Stimulated activated naive CD4-positive, alpha-beta T cell treated with Interleukin-2 at 50 U/mL for 16 hours (primary cell): ENCODE measurements around the gene CD99.
"Not testable (repeated sequence)": the region's sequence is repeated elsewhere in the genome, so short reads cannot be mapped to it uniquely, and the experiment has no call there.

Source experiments
- DNase-seq: peaks from one replicate; lab custom pipeline; 2025; lab: John Stamatoyannopoulos, UW

The CD99 gene

DNA sequence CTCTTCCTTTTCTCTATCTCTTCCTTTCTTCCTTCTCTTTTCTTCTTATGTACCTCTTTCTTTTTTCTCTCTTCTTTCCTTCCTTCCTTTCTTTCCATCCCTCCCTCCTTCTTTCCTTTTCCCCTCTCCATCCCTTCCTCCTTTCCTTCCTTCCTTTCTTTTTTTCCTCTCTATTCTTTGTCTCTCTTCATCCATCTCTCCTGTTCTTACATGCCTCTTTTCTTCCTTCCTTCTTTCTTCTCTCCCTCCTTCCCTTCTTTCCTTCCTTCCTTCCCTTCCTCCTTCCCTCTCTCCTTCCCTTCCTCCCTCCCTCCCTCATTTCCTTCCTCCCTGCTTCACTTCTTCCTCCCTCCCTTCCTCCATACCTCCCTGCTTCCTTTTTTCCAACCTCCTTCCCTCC lies 41.6 kb downstream of the CD99 start:
- no peak for DNase-seq

- no peak for DNase-seq
These were observed 42.2 kb downstream of the CD99 start for GRCh38 chrX:2733286-2733685.

DNA sequence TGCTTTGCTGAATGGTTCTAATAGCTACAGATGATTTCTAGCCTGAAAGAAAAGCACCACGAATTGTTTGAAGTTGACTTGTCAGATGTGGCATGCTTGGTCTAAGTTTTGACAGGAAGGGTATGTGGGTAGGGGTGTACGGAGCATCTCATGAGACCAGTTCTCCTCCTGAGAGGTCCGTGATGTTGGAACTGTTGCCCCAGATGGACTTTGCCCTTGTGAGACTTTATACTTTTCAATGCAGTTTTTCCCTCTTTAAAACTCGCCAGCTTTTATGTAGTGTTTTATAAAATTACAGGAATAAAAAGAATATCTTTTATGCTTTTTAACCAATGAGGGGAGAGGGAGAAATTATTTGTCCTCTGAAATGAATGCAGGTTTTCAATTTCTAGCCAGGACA lies 44.2 kb downstream of the CD99 start:
- DNase-seq = no peak

DNA sequence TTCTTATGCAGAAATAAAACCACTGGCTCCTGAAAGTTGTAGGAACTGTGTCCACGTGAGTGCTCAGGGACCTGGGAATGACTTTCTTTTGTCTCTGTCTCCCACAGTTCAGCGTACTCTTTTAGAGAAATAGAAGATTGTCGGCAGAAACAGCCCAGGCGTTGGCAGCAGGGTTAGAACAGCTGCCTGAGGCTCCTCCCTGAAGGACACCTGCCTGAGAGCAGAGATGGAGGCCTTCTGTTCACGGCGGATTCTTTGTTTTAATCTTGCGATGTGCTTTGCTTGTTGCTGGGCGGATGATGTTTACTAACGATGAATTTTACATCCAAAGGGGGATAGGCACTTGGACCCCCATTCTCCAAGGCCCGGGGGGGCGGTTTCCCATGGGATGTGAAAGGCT lies 49.6 kb downstream of the CD99 start:
- no peak for DNase-seq

- DNase-seq = no peak
These were observed 50.3 kb downstream of the CD99 start for GRCh38 chrX:2741386-2741785.

GRCh38 chrX:2746250-2746649 lies 55.2 kb downstream of the CD99 start:
- not testable (repeated sequence) for DNase-seq

DNA sequence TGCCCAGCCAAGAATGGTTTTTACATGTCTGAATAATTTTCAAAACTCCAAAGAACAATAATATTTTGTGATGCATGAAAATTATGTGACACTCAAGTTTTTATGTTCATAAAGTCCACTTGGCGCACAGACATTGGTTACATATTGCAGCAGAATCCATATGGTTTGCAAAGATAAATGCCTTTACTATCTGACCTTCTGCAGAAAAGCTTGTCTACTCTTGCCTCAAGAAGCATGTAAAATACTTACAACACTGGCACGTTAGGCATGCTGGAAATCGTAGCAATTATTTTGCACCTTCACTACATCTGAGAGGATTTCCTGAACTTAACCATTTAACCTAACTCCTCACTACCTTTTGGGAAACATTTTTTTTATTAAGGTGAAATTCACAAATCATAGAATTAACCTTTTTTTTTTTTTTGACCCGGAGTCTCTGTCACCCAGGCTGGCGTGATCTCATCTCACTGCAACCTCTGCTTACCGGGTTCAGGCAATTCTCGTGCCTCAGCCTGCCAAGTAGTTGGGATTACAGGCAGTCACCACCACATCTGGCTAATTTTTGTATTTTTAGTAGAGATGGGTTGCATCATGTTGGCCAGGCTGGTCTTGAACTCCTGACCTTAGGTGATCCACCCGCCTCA lies 57.2 kb downstream of the CD99 start:
- no peak for DNase-seq

DNA sequence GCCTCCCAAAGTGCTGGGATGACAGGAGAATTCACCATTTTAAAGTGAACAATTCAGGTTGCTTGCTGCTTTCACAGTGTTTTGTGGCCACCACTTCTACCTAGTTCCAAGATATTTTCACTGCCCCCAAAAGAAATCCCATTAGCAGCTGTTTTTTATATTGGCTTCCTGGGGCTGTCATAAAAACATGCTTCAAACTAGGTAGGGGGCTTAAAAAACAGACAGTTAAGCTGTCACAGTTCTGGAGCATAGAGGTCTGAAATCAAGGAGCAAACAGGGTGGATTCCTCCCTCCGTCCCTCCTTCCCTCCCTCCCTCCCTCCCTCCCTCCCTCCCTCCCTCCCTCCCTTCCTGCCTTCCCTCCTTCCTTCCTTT lies 57.7 kb downstream of the CD99 start:
- DNase-seq = no peak

GRCh38 chrX:2751291-2751690 lies 60.2 kb downstream of the CD99 start:
- no peak for DNase-seq

DNA sequence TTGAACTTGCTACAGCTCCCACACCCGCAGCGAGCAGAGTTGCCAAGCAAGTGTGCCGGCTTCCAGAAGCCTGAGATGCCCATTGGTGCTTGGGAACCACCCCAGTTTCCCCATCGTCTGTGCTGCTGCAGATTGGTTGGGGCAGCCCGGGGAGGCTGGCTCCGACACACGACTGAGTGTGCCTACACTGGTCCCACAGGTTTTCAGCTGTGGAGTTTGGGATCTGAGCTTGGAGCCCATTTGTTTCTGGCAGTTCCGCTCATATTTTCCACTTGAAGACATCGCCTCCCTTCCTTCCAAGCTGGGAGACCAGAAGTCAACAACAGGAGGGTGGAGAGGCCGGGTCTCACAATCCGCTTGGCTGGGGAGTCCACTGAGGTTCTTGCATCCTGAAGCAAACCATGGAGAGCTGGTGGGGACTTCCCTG lies 60.8 kb downstream of the CD99 start, which contains the start of gene XG:
Gene XG, plus strand, starts transcription at position 167 of the 427 bp plus-strand sequence. Its CDS starts 235 bp downstream, at position 402.
- not testable (repeated sequence) for DNase-seq

GRCh38 chrX:2752441-2752840 lies 61.3 kb downstream of the CD99 start:
- not testable (repeated sequence) for DNase-seq

DNA sequence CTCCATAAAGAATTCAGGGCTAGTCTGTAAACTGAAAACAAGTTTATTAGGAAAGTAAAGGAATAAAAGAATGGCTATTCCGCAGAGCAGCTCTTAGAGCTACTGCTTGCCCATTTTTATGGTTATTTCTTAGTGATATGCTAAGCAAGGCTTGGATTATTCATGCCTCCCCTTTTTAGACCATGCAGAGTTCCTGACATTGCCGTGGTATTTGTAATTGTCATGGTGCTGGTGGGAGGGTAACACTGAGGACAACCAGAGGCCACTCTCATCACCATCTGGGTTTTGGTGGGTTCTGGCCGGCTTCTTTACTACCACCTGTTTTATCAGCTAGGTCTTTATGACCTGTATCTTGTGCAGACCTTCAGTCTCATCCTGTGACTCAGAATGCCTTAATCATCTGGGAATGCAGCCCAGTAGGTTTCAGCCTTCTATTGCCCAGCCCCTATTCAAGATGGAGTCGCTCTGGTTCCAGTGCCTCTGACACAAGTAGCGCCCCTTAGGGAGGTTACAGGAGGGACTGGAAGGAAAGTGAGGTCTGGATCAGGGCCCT lies 64.1 kb downstream of the CD99 start:
- DNase-seq = not testable (repeated sequence)

- DNase-seq = no peak
These were observed 65.5 kb downstream of the CD99 start for GRCh38 chrX:2756548-2756947.

- no peak for DNase-seq
These were observed 70.2 kb downstream of the CD99 start for GRCh38 chrX:2761246-2761645.

DNA sequence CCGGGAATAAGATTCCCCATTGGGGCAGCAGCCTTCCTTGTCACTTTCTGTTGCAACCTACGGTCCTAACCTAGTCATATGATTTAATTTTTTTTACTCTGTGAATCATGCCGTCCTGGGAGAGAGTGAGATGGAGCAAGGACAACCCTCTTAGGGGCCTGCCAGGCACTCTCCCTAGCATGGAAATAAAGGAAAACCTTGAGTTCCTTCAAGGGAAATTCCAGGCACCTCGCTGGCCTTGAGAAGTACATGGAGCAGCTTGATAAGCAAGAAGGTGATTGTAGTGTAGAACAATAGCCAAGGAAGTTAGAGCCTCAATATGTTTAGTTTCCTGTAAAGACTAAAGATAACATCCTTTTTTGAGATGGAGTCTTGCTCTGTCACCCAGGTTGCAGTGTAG lies 71.6 kb downstream of the CD99 start:
- DNase-seq = not testable (repeated sequence)

GRCh38 chrX:2764766-2765548 lies 73.9 kb downstream of the CD99 start:
- not testable (repeated sequence) for DNase-seq

- DNase-seq = no peak
These were observed 74.4 kb downstream of the CD99 start for GRCh38 chrX:2765549-2765830.

DNA sequence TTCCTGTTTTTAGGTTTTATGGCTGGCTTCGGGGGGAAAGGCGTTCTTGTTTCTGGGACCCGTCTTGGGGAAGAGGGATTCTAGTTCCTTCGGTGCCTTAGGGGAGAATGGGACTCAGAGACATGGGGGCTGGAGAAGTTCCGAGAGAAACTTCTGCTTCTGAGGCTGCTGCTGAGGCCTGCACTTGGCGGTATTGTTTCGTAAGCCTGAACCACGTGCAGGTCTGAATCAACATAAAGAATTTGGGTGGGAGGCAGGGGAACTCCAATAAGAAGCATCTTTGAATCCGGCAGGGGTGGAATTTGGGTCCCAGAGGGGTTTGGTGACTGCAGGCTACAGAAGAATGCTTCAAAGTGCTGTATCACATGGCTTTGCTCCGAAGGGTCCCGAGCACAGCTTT lies 75.8 kb downstream of the CD99 start:
- DNase-seq = no peak

DNA sequence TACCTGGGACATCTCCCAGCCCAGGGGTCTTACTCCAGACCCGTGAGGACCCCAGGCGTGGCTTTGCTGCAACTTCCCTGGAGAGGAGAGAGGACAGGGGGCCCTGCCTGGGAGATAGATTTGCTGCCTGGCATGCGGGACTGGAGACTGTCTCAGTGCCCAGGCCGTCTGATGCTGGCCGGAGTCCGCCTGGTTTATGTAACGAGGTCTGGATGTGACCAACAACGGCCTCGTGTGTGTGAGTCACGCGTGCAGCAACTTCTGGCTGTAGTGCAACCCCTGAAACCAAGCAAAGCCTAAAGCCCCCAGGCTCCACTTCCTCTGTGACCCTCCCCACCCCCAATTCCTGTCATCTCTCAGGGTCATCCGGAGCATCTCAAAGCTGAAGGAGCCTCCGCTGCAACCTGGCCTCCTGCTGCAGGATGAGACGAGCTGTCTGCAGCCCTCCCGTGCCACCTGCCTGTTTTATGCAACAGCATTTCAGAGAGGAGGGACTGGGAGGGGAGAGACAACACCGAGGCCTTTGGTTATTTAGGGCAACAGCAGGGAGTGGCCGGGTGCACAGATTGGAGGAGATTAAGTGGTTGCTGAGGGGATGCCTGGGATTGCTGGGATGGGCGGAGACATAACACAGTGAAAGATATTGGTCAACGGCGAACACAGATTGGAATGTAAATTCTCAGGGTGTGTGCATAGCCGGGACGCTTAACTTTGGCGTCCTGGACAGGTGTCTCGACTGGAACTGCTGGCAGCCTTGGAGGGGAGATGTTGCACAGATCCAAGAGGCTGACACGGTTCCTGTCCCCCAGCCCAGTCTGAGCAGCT lies 76.7 kb downstream of the CD99 start:
- no peak for DNase-seq

DNA sequence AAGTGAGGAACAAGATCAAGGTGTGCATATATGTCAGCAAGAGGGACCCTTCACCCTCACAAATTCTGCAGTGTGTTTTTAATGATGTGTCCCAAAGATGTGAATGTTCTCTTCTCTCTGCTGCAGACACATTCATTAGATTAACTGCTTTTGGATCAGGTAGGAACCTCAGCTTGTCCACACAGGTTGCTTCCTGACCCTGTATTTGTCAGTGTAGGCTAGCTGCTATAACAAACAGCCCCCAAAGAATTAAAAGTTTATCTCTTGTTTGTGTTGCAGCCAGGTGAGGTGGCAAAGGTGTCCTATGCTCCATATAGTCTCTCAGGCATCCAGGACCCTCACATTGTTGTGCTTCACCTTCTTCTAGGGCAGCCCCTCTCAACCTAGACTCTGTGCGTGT lies 78.5 kb downstream of the CD99 start:
- DNase-seq = no peak

GRCh38 chrX:2773166-2774055 lies 82.3 kb downstream of the CD99 start:
- not testable (repeated sequence) for DNase-seq

DNA sequence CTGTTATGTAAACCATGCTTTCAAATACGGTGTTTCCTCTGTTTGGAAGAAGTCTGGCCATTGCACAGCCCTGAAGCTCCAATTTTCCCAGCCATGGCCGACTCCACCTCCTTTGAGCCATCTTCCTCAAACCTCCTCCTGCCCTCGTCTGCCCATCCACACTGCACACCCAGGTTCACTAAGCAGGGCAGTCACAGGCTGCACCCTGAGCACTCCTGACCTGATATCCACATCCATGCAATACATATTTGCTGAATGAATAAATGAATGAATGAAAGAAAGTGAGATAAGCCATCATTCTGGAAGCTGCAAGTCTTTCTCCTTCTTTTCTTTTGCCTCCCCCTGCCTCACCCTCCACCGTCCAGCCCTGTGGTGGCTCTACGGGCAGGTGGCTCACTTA lies 83.0 kb downstream of the CD99 start:
- no peak for DNase-seq
